Upper lobe of left lung (tissue), 4 donors: ENCODE measurements around the gene NOP9.

Experiments
- EP300 ChIP-seq, 4 donors: sonication (generic); formaldehyde crosslinking; IDR thresholded peaks; one replicate each; pipeline ENCODE4 v1.5.1; 2017; ENCODE audit warnings: antibody characterized with exemption in 4 of 4, control low read depth in 2 of 4
- TF ChIP-seq, protein P1 (sequence below), 6 experiments: fragments of 450-650 bp in 4 of 6; fragments of 200-600 bp in 2 of 6; sonication (generic) in 2 of 6; IDR thresholded peaks; one replicate each; pipeline ENCODE4 v1.5.1; 2016 to 2019; ENCODE audit warnings: antibody characterized with exemption in 6 of 6

DNA sequence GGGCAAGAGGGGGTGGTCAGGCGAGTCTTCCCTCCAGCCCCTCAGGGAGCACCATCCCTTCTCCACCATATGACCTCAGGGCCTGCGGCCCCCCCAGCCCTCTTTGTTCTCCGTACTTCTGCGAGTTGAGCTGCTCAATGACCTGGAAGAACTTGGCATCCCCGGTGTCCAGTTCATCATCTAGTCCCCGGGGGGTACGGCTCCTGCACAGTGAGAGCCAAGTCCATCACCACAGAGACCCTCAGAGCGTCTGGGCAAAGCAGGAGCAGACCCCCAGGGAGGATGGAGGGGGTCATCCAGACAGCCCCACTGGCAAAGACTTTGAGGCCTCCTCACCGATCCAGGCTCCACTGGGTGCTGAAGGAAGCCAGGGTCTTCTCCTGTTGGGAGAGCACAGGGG, 26.3 kb downstream of the NOP9 start:
- TF ChIP-seq, protein P1, sequence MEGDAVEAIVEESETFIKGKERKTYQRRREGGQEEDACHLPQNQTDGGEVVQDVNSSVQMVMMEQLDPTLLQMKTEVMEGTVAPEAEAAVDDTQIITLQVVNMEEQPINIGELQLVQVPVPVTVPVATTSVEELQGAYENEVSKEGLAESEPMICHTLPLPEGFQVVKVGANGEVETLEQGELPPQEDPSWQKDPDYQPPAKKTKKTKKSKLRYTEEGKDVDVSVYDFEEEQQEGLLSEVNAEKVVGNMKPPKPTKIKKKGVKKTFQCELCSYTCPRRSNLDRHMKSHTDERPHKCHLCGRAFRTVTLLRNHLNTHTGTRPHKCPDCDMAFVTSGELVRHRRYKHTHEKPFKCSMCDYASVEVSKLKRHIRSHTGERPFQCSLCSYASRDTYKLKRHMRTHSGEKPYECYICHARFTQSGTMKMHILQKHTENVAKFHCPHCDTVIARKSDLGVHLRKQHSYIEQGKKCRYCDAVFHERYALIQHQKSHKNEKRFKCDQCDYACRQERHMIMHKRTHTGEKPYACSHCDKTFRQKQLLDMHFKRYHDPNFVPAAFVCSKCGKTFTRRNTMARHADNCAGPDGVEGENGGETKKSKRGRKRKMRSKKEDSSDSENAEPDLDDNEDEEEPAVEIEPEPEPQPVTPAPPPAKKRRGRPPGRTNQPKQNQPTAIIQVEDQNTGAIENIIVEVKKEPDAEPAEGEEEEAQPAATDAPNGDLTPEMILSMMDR (IDR thresholded peaks at IDR 0.05), result no peak
- TF ChIP-seq EP300 (IDR thresholded peaks at IDR 0.05), result no peak
